Activated B cell treated with CpG ODN at 0.5 μM for 24 hours (primary cell): Measurements from ENCODE around the gene SOX6. TPM values are rescaled to one million over a fixed set of nuclear protein-coding genes. Genes with fewer than 3 reads are reported as not detected.

Source experiments
- ATAC-seq: fragments of 200-7000 bp; cut with Tn5 transposase; one replicate; pipeline ENCODE4 v1.10.0; 2021; ENCODE audit warnings: low read depth, mild to moderate bottlenecking, moderate library complexity
- CTCF ChIA-PET: fragments of 350-600 bp; sonication (Branson Sonifier 250); formaldehyde crosslinking; loops from one replicate; lab custom pipeline; 2021; ENCODE audit warnings: antibody characterized with exemption; lab: Charles Lee
- POLR2A ChIA-PET: fragments of 350-600 bp; sonication (Branson Sonifier 250); formaldehyde crosslinking; loops from one replicate; lab custom pipeline; 2021; ENCODE audit warnings: antibody characterized with exemption; lab: Charles Lee
- DNase-seq: peaks from one replicate; pipeline ENCODE4 v3.0.0; 2022
- H3K27ac Mint-ChIP-seq: one replicate; pipeline ENCODE4 v1.8.0; 2020; ENCODE audit warnings: mixed read lengths
- H3K27me3 Mint-ChIP-seq: one replicate; pipeline ENCODE4 v1.8.0; 2021; ENCODE audit warnings: mixed read lengths
- H3K36me3 Mint-ChIP-seq: one replicate; pipeline ENCODE4 v1.8.0; 2021; ENCODE audit warnings: low read depth, mixed read lengths
- H3K4me1 Mint-ChIP-seq: one replicate; pipeline ENCODE4 v1.8.0; 2021; ENCODE audit warnings: mixed read lengths
- H3K4me3 Mint-ChIP-seq: one replicate; pipeline ENCODE4 v1.8.0; 2020; ENCODE audit warnings: mild to moderate bottlenecking, mixed read lengths
- H3K9me3 Mint-ChIP-seq: one replicate; pipeline ENCODE4 v1.8.0; 2020; ENCODE audit warnings: mixed read lengths
- intact Hi-C: fragments of 100-400 bp; cut with micrococcal nuclease; formaldehyde crosslinking; loops from one replicate; pipeline ENCODE4 v1.15.1; 2024
- total RNA-seq: library from RNA; stranded (reverse); gene quantifications from 2 replicates; pipeline ENCODE4 v1.2.3, GENCODE V29; 2022
- TF ChIP-seq, protein P1 (sequence below): fragments of 200-600 bp; IDR thresholded peaks from one replicate; pipeline ENCODE4 v1.8.0; 2022; ENCODE audit warnings: antibody characterized with exemption, mild to moderate bottlenecking

Gene SOX6
- total RNA-seq, 1 donor from 2014 or later: not detected

DNA sequence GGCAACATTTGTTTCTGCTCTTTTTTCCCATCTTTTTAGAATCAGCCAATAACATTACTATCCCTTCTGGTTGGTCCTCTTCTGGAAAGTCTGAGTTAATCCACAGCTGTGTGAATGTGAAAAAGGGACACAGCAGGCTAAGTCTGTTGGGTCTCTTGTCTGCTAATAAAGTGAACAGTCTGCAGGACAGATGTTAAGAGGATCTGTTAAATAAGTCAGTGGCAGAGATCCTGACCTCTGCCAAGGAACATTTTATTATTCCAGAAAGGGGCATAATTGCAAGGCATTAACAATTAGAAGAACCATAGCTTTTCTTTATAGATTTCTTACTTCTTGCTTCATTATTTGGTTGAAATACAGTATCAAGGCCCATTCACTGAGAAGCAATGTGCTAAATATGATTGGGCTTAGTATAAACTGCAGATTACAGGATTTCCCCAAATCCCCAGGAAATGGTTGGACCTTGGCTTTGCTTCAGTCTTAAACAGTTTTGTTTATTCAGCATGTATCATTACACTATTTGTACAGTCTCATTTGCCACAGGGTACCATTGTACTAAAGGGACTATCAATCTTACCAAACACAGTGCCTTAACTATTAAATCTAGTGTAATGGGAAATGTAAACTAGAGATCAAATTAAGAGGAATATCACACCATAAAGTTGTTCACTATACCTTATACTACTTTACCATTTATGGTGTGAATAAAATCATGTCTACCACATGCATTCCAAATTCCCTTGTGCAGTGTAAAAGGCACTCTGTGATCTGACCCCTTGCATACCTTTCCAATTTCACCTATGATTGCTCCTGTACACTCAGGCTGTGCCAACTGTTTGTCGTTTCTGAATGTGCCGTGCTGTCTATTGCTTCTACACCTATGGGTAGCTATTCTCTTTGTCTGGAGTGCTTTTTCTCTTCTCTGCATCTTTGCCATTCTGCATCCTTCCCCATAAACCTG lies 274.0 kb downstream of the SOX6 start:
- POLR2A ChIA-PET: no interaction called here
- intact Hi-C loops: no loop called here

GRCh38 chr11:16081382-16082094 lies 274.8 kb downstream of the SOX6 start:
- Mint-ChIP-seq H3K36me3 (no peaks in the 10 kb centered on the region), H3K9me3 (peaks cover 11% of the 10 kb centered on the region), H3K27me3 (no peaks in the 10 kb centered on the region), H3K4me3 (no peak overlapping the region), H3K27ac (no peak overlapping the region), H3K4me1 (no peaks in the 10 kb centered on the region)
- ChIA-PET POLR2A (no interaction called here), CTCF (no interaction called here)
- TF ChIP-seq, protein P1, sequence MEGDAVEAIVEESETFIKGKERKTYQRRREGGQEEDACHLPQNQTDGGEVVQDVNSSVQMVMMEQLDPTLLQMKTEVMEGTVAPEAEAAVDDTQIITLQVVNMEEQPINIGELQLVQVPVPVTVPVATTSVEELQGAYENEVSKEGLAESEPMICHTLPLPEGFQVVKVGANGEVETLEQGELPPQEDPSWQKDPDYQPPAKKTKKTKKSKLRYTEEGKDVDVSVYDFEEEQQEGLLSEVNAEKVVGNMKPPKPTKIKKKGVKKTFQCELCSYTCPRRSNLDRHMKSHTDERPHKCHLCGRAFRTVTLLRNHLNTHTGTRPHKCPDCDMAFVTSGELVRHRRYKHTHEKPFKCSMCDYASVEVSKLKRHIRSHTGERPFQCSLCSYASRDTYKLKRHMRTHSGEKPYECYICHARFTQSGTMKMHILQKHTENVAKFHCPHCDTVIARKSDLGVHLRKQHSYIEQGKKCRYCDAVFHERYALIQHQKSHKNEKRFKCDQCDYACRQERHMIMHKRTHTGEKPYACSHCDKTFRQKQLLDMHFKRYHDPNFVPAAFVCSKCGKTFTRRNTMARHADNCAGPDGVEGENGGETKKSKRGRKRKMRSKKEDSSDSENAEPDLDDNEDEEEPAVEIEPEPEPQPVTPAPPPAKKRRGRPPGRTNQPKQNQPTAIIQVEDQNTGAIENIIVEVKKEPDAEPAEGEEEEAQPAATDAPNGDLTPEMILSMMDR: no peak
- intact Hi-C loops: no loop called here
- no peak for DNase-seq
- ATAC-seq: no peak

More for the DNA sequence above, 274.0 kb downstream of the SOX6 start:
- TF ChIP-seq, protein P1: no peak
- H3K9me3 Mint-ChIP-seq: peaks cover 9% of the 10 kb centered on the region
- no peaks in the 10 kb centered on the region for H3K36me3 Mint-ChIP-seq
- DNase-seq (no peak), ATAC-seq (no peak)
- H3K4me1 Mint-ChIP-seq: no peaks in the 10 kb centered on the region
- H3K27ac Mint-ChIP-seq: no peak overlapping the region
- CTCF ChIA-PET: no interaction called here
- no peaks in the 10 kb centered on the region for H3K27me3 Mint-ChIP-seq
- H3K4me3 Mint-ChIP-seq: no peak overlapping the region

- ChIA-PET POLR2A (no interaction called here), CTCF (no interaction called here)
- H3K27me3 Mint-ChIP-seq: no peaks in the 10 kb centered on the region
- intact Hi-C loops: no loop called here
- TF ChIP-seq, protein P1: no peak
- no peak overlapping the region for H3K27ac Mint-ChIP-seq
- peaks cover 16% of the 10 kb centered on the region for H3K9me3 Mint-ChIP-seq
- no peaks in the 10 kb centered on the region for H3K4me1 Mint-ChIP-seq
- no peaks in the 10 kb centered on the region for H3K36me3 Mint-ChIP-seq
- H3K4me3 Mint-ChIP-seq: no peak overlapping the region
- DNase-seq (no peak), ATAC-seq (no peak)
Observed at GRCh38 chr11:16080688-16081381, 275.5 kb downstream of the SOX6 start.

DNA sequence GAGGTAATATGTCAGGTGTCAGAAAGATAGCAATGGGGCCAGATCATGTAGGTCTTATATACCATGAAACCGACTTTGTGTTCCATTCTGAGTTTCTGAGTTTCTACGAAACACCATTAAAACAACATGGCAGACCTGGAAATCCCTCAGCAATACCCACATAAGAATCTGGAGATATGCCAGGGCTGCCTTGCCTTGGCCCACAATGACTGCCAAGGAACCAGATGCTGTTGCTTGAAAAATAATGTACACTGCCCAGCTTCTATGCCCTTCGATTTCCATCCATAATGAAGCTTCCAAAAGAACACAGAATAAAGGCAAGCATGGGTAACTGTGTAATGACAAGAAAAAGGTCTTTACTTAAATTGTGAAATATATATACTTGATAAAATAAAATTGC lies 277.4 kb downstream of the SOX6 start:
- H3K9me3 Mint-ChIP-seq: peaks cover 24% of the 10 kb centered on the region
- H3K4me3 Mint-ChIP-seq: no peak overlapping the region
- DNase-seq: no peak
- TF ChIP-seq, protein P1: no peak
- H3K4me1 Mint-ChIP-seq: no peaks in the 10 kb centered on the region
- intact Hi-C loops: no loop called here
- POLR2A ChIA-PET: no interaction called here
- H3K27ac Mint-ChIP-seq: no peak overlapping the region
- no peak for ATAC-seq
- H3K36me3 Mint-ChIP-seq: no peaks in the 10 kb centered on the region
- CTCF ChIA-PET: no interaction called here
- H3K27me3 Mint-ChIP-seq: no peaks in the 10 kb centered on the region
